K562 (cell line): ENCODE results near the gene MLLT3. TPM values are rescaled to one million over a fixed set of nuclear protein-coding genes. Genes with fewer than 3 reads are reported as not detected.

Experiments used
- ATF3 ChIP-seq, 2 experiments: fragments of 450-650 bp in 1 of 2; sonication (generic) in 1 of 2; formaldehyde crosslinking in 1 of 2; IDR thresholded peaks in 1 of 2; conservative IDR thresholded peaks in 1 of 2; 2 replicates each; pipeline versions ENCODE4 v1.6.1 to v1.8.1; 2016 to 2023; ENCODE audit warnings: mild to moderate bottlenecking in 2 of 2, moderate library complexity in 2 of 2, inconsistent platforms in 1 of 2, missing genetic modification reagents in 1 of 2
- FOXP1 ChIP-seq: sonication (generic); formaldehyde crosslinking; IDR thresholded peaks from 2 replicates; pipeline ENCODE4 v1.8.0; 2022; ENCODE audit warnings: mild to moderate bottlenecking, missing genetic modification reagents
- NFIX ChIP-seq: fragments of 250-450 bp; sonication (Bioruptor Pico); IDR thresholded peaks from 2 replicates; pipeline ENCODE4 v1.4.0; 2020; ENCODE audit warnings: low read depth, mild to moderate bottlenecking, moderate library complexity
- REST ChIP-seq, 2 experiments: fragments of 450-650 bp; formaldehyde crosslinking in 1 of 2; IDR thresholded peaks; 2 replicates each; pipeline versions ENCODE4 v1.4.0 to v1.6.1; 2014 to 2020; ENCODE audit warnings: mild to moderate bottlenecking in 2 of 2, borderline replicate concordance in 1 of 2, low read depth in 1 of 2
- ZNF121 ChIP-seq: sonication (generic); formaldehyde crosslinking; conservative IDR thresholded peaks from 2 replicates; pipeline ENCODE4 v1.8.0; 2022; ENCODE audit warnings: missing genetic modification reagents
- polyA plus RNA-seq, 8 experiments: library from polyadenylated mRNA; depleted of rRNA in 4 of 8; stranded (reverse) in 5 of 8; unstranded in 3 of 8; fragments of >200 nt; fragmentation: Nextera tagmentation in 2 of 8; fragmentation: Illumina TruSeq in 1 of 8; extraction: Ambion mirVana in 2 of 8; extraction: Trizol in 1 of 8; gene quantifications; 2 replicates each; pipeline versions ENCODE4 v1.2.1 to v1.2.3, GENCODE V29; 2011 to 2014; ENCODE audit warnings: inconsistent platforms in 1 of 8, missing spikeins in 1 of 8
- total RNA-seq, 7 experiments: library from RNA; depleted of rRNA in 6 of 7; stranded (reverse); fragments of >200 nt in 6 of 7; fragmentation: Illumina TruSeq in 2 of 7; extraction: Trizol in 2 of 7; gene quantifications; 2 replicates each; pipeline versions ENCODE4 v1.2.1 to v1.2.3, GENCODE V29; 2011 to 2021; ENCODE audit warnings: low replicate concordance in 1 of 7
- TF ChIP-seq, protein P1 (sequence below): fragments of 250-450 bp; sonication (Bioruptor Pico); IDR thresholded peaks from 2 replicates; pipeline ENCODE4 v1.8.0; 2021; ENCODE audit warnings: moderate library complexity, mild to moderate bottlenecking, inconsistent platforms

MLLT3 gene
- total and polyA plus RNA-seq, 9 of the 15 experiments (the other 6 are each of a cell fraction or from before 2014, with no cell fraction given), result 0.07 to 0.42 (median 0.22) TPM; not detected in 4

DNA sequence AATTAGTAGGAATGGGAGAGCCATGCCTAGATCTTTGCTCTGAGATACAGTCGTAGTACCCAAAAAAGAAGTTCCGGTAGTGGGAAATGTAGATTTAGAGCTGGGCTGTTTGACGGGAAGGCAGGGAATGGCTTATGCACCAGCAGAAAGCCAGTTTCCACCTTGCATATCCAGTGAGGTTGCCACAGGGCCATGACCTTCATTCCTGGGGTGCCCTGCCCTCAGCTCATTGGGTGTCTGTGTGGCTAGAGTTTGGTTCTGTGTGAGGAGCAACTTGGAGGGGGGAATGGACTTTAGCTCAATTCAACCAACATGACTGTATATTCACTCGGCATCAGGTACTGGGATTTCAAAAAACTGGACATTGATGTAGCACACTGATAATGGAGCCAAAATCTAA lies 300.1 kb downstream of the MLLT3 start (continued):
- TF ChIP-seq REST (IDR thresholded peaks at IDR 0.05; ENCODE audit: borderline replicate concordance) (no peak), REST (CRISPR knock-in tag; IDR thresholded peaks at IDR 0.05; ENCODE audit: low read depth) (no peak), NFIX (no peak), ATF3 (IDR thresholded peaks at IDR 0.05) (no peak), ATF3 (CRISPR knock-in tag; conservative IDR thresholded peaks at IDR 0.05) (no peak), ZNF121 (CRISPR knock-in tag) (no peak), FOXP1 (CRISPR knock-in tag) (no peak)
- TF ChIP-seq, protein P1, sequence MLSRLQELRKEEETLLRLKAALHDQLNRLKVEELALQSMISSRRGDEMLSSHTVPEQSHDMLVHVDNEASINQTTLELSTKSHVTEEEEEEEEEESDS (CRISPR knock-in tag), result no peak
